Adrenal gland (tissue), 12 donors: ENCODE data around the gene LYRM4. TPM values are rescaled to one million over a fixed set of nuclear protein-coding genes. Genes with fewer than 3 reads are reported as not detected.

Source experiments
- DNase-seq, 7 donors: peaks; one replicate each; pipeline ENCODE4 v3.0.0-alpha.2; 2019 to 2020
- H3K27ac ChIP-seq, 5 donors: fragments of 200-600 bp; sonication (generic) in 4 of 5; 1 replicate in 3 of 5; 2 replicates in 2 of 5; pipeline versions ENCODE4 v1.5.1 to v1.8.0; 2016 to 2020; ENCODE audit warnings: mild to moderate bottlenecking in 1 of 5
- H3K27me3 ChIP-seq: fragments of 200-600 bp; 2 replicates; pipeline ENCODE4 v1.8.0; 2021
- H3K36me3 ChIP-seq, 2 donors: fragments of 200-600 bp; replicated peaks in 1 of 2; 1 replicate in 1 of 2; 2 replicates in 1 of 2; pipeline versions ENCODE4 v1.5.1 to v1.8.0; 2018 to 2022
- H3K4me1 ChIP-seq, 2 donors: fragments of 200-600 bp; replicated peaks in 1 of 2; 1 replicate in 1 of 2; 2 replicates in 1 of 2; pipeline versions ENCODE4 v1.5.1 to v1.8.0; 2018 to 2021
- H3K4me3 ChIP-seq, 4 donors: fragments of 200-600 bp; sonication (generic) in 3 of 4; one replicate each; pipeline ENCODE4 v1.5.1; 2016 to 2018
- H3K9me3 ChIP-seq, 3 donors: fragments of 200-600 bp; sonication (generic) in 1 of 3; replicated peaks in 1 of 3; 1 replicate in 2 of 3; 2 replicates in 1 of 3; pipeline versions ENCODE4 v1.5.1 to v1.8.0; 2016 to 2021
- POLR2A ChIP-seq, 2 donors: fragments of 450-650 bp; IDR thresholded peaks; one replicate each; pipeline ENCODE4 v1.6.1; 2017; ENCODE audit warnings: antibody characterized with exemption in 2 of 2, mild to moderate bottlenecking in 2 of 2, moderate library complexity in 1 of 2
- WGBS, 4 donors: extraction: QIAGEN DNeasy Blood & Tissue Kit in 2 of 4; methylation state at CpG; one replicate each; pipeline versions ENCODE4 v1.1.5 to v1.1.7; 2013 to 2017; 5-methylcytosine and 5-hydroxymethylcytosine counted together
- intact Hi-C, 2 donors: fragments of 100-400 bp; cut with DNase I; formaldehyde crosslinking; loops; one replicate each; pipeline versions ENCODE4 v1.14.1 to v1.15.0; 2022 to 2023
- polyA plus RNA-seq, 3 donors: library from polyadenylated mRNA; stranded (reverse); fragments of 200-250 nt in 2 of 3; fragments of 350-450 nt in 1 of 3; fragmentation: Illumina TruSeq in 1 of 3; extraction: RNeasy Lipid Tissue Mini Kit (QIAGEN cat#74804) in 1 of 3; gene quantifications; one replicate each; pipeline ENCODE4 v1.2.3, GENCODE V29; 2013 to 2014
- total RNA-seq, 9 donors: library from RNA; depleted of rRNA in 4 of 9; stranded (reverse); fragments of >200 nt in 4 of 9; fragments of 120-200 nt in 1 of 9; fragmentation: NEBNext Ultra II Directional in 1 of 9; extraction: Animal tissue kit (Norgen Biotek cat#: 25700) in 1 of 9; gene quantifications; one replicate each; pipeline versions ENCODE4 v1.1.0 to v1.2.4, GENCODE V29; 2013 to 2023
- TF ChIP-seq, protein P1 (sequence below), 6 experiments: fragments of 450-650 bp in 4 of 6; fragments of 200-600 bp in 2 of 6; sonication (generic) in 1 of 6; IDR thresholded peaks; 1 replicate in 5 of 6; 2 replicates in 1 of 6; pipeline versions ENCODE4 v1.5.1 to v1.8.0; 2016 to 2021; ENCODE audit warnings: antibody characterized with exemption in 6 of 6, mild to moderate bottlenecking in 2 of 6, moderate library complexity in 1 of 6
- donor health status: healthy with polysubstance abuse.
- donor health status: Bipolar disorder and iron deficiency.
- donor health status: DM: yes; HTN: yes; CAD: no.
- donor health status: DM: no; HTN: no; CAD: no.
- donor health status: DM: no; HTN: no; CAD: no.
- donor health status: DM: yes; HTN: yes; CAD: no.

The LYRM4 gene
- total and polyA plus RNA-seq, 12 donors = 16.1 to 65.1 (median 29.9) TPM

DNA sequence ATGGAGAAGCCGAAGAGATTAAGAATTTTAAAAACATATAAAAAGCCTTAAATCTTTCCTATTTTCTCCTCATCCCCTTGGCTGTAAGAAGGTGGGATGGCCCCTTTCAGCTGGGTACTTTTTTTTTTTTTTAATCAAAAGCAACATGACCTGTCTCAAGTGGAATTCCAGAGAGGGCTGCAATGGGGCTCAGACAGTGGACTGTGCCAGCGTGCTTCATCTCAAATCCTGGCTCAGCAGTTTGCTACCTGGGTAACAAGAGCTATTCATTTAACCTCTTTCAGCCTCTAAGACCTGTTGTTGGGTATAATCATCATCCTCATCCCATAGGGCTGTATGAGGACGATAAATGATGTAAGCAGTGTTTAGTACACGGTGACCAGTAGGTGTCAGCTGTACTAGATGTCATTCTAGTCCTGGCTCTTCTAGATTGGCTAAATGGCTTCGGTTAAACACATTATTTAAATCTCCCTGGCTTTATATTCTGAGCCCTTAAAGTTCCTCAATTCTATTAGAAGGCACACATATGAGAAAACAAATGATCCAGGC is 182.6 kb downstream of the LYRM4 start:
- DNase-seq = no peak
- Histone ChIP-seq H3K4me1 (peaks cover 19% of the 10 kb centered on the region in 2 donors), H3K27ac (no peak overlapping the region), H3K9me3 (no peaks in the 10 kb centered on the region), H3K36me3 (no peaks in the 10 kb centered on the region), H3K4me3 (no peak overlapping the region), H3K27me3 (no peaks in the 10 kb centered on the region)
- WGBS, 4 donors = 68 to 86% (median 80%) methylated on average over 5 of the region's 5 CpGs
- TF ChIP-seq, protein P1, sequence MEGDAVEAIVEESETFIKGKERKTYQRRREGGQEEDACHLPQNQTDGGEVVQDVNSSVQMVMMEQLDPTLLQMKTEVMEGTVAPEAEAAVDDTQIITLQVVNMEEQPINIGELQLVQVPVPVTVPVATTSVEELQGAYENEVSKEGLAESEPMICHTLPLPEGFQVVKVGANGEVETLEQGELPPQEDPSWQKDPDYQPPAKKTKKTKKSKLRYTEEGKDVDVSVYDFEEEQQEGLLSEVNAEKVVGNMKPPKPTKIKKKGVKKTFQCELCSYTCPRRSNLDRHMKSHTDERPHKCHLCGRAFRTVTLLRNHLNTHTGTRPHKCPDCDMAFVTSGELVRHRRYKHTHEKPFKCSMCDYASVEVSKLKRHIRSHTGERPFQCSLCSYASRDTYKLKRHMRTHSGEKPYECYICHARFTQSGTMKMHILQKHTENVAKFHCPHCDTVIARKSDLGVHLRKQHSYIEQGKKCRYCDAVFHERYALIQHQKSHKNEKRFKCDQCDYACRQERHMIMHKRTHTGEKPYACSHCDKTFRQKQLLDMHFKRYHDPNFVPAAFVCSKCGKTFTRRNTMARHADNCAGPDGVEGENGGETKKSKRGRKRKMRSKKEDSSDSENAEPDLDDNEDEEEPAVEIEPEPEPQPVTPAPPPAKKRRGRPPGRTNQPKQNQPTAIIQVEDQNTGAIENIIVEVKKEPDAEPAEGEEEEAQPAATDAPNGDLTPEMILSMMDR (IDR thresholded peaks at IDR 0.05) = no peak
- no peak for TF ChIP-seq POLR2A (IDR thresholded peaks at IDR 0.05)
- intact Hi-C loops = no loop called here

GRCh38 chr6:5076931-5077330 is 183.8 kb downstream of the LYRM4 start:
- no peaks in the 10 kb centered on the region for H3K9me3 ChIP-seq
- TF ChIP-seq, protein P1 (IDR thresholded peaks at IDR 0.05) = no peak
- TF ChIP-seq POLR2A (IDR thresholded peaks at IDR 0.05) = no peak
- H3K4me1 ChIP-seq = peaks cover 8 to 9% of the 10 kb centered on the region in 2 donors
- H3K27ac ChIP-seq = no peak overlapping the region
- WGBS, 4 donors = 83 to 94% (median 94%) methylated on average over 11 of the region's 11 CpGs
- no peaks in the 10 kb centered on the region for H3K36me3 ChIP-seq
- no peaks in the 10 kb centered on the region for H3K27me3 ChIP-seq
- H3K4me3 ChIP-seq = no peak overlapping the region
- intact Hi-C loops = no loop called here
- DNase-seq = no peak

DNA sequence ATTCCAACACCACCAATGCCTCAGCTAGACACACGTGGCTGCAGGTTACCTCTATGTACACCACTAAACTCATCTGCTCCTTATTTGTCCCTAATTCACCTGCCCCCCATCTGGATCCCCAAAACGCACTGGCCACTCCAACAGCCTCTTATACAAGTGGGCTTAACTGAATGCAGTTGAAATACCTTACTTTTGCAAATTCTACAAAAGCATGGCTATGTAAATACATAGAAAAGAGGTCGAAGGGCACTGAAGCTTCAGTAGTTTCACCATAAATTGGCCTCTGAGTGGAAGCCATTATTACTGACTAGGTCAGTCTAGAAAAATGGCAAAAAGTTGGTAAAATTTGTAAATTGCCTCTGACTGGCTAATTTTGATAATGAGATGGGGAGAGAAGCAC is 186.8 kb downstream of the LYRM4 start:
- Histone ChIP-seq H3K4me3 (no peak overlapping the region), H3K4me1 (no peaks in the 10 kb centered on the region), H3K36me3 (no peaks in the 10 kb centered on the region), H3K27ac (no peak overlapping the region), H3K9me3 (no peaks in the 10 kb centered on the region), H3K27me3 (no peaks in the 10 kb centered on the region)
- TF ChIP-seq POLR2A (IDR thresholded peaks at IDR 0.05) = no peak
- TF ChIP-seq, protein P1 (IDR thresholded peaks at IDR 0.05) = no peak
- intact Hi-C loops = no loop called here
- WGBS, 4 donors = 82 to 91% (median 87%) methylated on average over 3 of the region's 3 CpGs
- DNase-seq = no peak

DNA sequence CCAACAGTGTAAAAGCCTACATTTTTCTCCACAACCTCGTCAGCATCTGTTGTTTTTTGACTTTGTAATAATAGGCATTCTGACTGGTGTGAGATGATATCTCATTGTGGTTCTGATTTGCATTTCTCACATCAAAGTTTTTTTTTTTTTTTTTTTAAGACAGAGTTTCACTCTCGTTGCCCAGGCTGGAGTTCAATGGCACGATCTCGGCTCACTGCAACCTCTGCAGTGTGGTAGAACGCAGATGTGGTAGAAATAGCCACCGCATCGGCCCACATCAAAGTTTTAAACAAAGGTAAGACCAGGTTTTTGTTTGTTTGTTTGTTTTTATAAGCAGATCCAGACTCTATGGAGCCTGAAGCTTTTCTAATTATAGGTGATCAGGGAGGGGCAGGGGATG is 188.3 kb downstream of the LYRM4 start:
- TF ChIP-seq, protein P1 (IDR thresholded peaks at IDR 0.05) = no peak
- TF ChIP-seq POLR2A (IDR thresholded peaks at IDR 0.05) = no peak
- 86 to 95% (median 90%) methylated on average over 7 of the region's 7 CpGs for whole genome bisulfite sequencing, 4 donors

More for the DNA sequence above, 188.3 kb downstream of the LYRM4 start:
- intact Hi-C loops = no loop called here
- H3K36me3 ChIP-seq = no peaks in the 10 kb centered on the region
- DNase-seq = no peak
- no peaks in the 10 kb centered on the region for H3K4me1 ChIP-seq
- no peaks in the 10 kb centered on the region for H3K9me3 ChIP-seq
- no peaks in the 10 kb centered on the region for H3K27me3 ChIP-seq
- no peak overlapping the region for H3K4me3 ChIP-seq
- no peak overlapping the region for H3K27ac ChIP-seq
